ENCODE data around the gene CFAP20. TPM values are rescaled to one million over a fixed set of nuclear protein-coding genes. Genes with fewer than 3 reads are reported as not detected.
"Not testable (repeated sequence)": the region's sequence is repeated elsewhere in the genome, so short reads cannot be mapped to it uniquely, and the experiment has no call there.

Gene CFAP20
- polyA plus RNA-seq, 4 donors = 63.4 to 75.9 (median 67.7) TPM

DNA sequence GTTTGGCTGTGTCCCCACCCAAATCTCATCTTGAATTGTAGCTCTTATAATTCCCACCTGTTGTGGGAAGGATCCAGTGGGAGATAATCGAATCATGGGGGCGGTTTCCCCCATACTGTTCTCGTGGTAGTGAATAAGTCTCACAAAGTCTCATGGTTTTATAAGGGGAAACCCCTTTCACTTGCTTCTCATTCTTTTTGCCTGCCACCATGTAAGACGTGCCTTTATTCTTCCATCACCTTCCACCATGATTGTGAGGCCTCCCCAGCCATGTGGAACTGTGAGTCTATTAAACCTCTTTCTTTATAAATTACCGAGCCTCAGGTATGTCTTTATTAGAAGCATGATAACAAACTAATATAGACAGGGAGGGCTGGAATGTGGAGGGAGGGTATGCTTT lies 57.0 kb downstream of the CFAP20 start:
- DNase-seq (ENCODE audit: low read depth in 4 of 4, low spot score in 2 of 4) = not testable (repeated sequence)

DNA sequence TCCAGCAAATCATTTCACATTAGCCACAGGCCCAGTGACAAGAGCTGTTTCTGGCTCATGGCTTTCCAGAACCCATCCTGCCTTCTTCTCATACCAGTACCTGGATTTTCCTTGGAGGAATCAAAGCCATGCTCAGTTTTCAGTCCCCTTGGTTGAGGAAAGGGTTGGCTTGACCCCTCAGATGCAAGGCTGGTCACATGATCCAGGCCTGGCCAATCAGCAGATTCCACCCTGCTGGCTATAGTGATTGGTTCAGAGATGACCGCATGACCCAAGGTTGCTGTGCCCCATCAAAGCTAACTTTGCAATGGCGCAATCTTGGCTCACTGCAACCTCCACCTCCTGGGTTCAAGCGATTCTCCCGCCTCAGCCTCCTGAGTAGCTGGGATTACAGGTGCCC lies 58.6 kb downstream of the CFAP20 start:
- DNase-seq (ENCODE audit: low read depth in 4 of 4, low spot score in 2 of 4) = no peak

Other genes with a start within 250 kb of the CFAP20 start
- gene CNGB1, start 158.3 kb downstream of the CFAP20 start, polyA plus RNA-seq (ENCODE audit: insufficient read length in 4 of 4) = under 1 TPM in 2 of 4 donors, not detected in 2; 0.03 to 0.08 TPM
- gene ZNF319, start 128.7 kb downstream of the CFAP20 start, polyA plus RNA-seq (ENCODE audit: insufficient read length in 4 of 4) = 10 to 100 TPM in 2 of 4 donors, 1 to 10 TPM in 2; 8.9 to 14.6 (median 11.6) TPM
- gene USB1, start 128.0 kb downstream of the CFAP20 start, polyA plus RNA-seq (ENCODE audit: insufficient read length in 4 of 4) = 10 to 100 TPM; 20.8 to 30.1 (median 22.0) TPM
- 10 to 100 TPM; 12.8 to 19.9 (median 16.3) TPM for gene MMP15, start 103.6 kb downstream of the CFAP20 start, polyA plus RNA-seq (ENCODE audit: insufficient read length in 4 of 4)
- gene CSNK2A2, start 68.7 kb upstream of the CFAP20 start, polyA plus RNA-seq (ENCODE audit: insufficient read length in 4 of 4) = 10 to 100 TPM; 54.0 to 70.9 (median 66.4) TPM
- gene PRSS54, start 165.6 kb upstream of the CFAP20 start, polyA plus RNA-seq (ENCODE audit: insufficient read length in 4 of 4) = not detected

Data from left renal cortex interstitium (tissue), 4 donors.